ENCODE measurements around the gene ZNF532.

ZNF532 gene

DNA sequence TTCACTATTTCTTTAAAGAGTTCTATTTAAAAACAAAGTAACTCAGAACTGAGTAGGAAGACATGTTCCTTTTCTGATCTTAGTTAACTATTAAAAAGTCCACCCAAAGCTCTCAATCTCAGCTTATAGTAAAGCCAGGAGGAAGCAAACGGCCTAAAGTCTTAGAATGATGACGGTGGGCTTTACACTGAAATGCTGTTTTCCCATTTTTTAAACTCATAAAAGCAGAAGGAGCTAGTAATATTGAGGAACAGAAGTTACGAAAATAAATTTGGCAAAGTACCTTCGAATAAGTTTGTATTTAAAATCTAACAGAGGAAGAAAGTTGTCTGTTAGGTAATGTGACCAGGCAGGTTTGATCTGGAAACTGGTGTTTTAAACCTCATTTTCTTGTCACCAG lies 111.1 kb downstream of the ZNF532 start:
- TF ChIP-seq POLR2AphosphoS5 (IDR thresholded peaks at IDR 0.05; ENCODE audit: low read depth, low read length): no peak
- TF ChIP-seq FOXP2 (optimal IDR thresholded peaks at IDR 0.05; ENCODE audit: borderline replicate concordance, extremely low read depth, extremely low read length, insufficient read depth): no peak
- TF ChIP-seq, protein P1, sequence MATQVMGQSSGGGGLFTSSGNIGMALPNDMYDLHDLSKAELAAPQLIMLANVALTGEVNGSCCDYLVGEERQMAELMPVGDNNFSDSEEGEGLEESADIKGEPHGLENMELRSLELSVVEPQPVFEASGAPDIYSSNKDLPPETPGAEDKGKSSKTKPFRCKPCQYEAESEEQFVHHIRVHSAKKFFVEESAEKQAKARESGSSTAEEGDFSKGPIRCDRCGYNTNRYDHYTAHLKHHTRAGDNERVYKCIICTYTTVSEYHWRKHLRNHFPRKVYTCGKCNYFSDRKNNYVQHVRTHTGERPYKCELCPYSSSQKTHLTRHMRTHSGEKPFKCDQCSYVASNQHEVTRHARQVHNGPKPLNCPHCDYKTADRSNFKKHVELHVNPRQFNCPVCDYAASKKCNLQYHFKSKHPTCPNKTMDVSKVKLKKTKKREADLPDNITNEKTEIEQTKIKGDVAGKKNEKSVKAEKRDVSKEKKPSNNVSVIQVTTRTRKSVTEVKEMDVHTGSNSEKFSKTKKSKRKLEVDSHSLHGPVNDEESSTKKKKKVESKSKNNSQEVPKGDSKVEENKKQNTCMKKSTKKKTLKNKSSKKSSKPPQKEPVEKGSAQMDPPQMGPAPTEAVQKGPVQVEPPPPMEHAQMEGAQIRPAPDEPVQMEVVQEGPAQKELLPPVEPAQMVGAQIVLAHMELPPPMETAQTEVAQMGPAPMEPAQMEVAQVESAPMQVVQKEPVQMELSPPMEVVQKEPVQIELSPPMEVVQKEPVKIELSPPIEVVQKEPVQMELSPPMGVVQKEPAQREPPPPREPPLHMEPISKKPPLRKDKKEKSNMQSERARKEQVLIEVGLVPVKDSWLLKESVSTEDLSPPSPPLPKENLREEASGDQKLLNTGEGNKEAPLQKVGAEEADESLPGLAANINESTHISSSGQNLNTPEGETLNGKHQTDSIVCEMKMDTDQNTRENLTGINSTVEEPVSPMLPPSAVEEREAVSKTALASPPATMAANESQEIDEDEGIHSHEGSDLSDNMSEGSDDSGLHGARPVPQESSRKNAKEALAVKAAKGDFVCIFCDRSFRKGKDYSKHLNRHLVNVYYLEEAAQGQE (IDR thresholded peaks at IDR 0.05; ENCODE audit: insufficient read depth in 1 of 2, low read depth in 2 of 2, low read length in 2 of 2): no peak
- no peak for TF ChIP-seq TAF1 (IDR thresholded peaks at IDR 0.05; ENCODE audit: borderline replicate concordance, insufficient read depth, low read length)
- TF ChIP-seq SIN3A (IDR thresholded peaks at IDR 0.05; ENCODE audit: borderline replicate concordance, insufficient read depth, low read length): no peak

DNA sequence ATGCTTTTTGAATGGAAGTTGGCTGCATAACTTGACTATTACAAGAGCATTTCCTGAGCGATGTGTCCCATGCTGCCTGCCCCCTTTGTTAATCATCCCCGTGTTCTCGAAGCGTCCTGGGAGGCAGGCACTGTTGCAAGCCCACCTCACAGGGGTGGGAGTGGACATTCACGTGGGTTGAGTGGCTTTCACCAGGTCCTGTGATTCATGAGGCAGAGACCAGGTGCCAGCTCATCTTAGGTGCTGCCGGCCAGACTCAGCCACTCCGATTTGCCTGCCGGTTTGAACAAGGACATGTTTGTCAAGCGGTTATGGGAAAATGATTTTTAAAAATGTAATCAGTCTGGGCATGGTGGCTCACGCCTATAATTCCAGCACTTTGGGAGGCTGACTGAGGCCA lies 112.5 kb downstream of the ZNF532 start:
- no peak for TF ChIP-seq SIN3A (IDR thresholded peaks at IDR 0.05; ENCODE audit: borderline replicate concordance, insufficient read depth, low read length)
- TF ChIP-seq, protein P1 (IDR thresholded peaks at IDR 0.05; ENCODE audit: insufficient read depth in 1 of 2, low read depth in 2 of 2, low read length in 2 of 2): no peak
- TF ChIP-seq TAF1 (IDR thresholded peaks at IDR 0.05; ENCODE audit: borderline replicate concordance, insufficient read depth, low read length): no peak
- TF ChIP-seq POLR2AphosphoS5 (IDR thresholded peaks at IDR 0.05; ENCODE audit: low read depth, low read length): no peak
- no peak for TF ChIP-seq FOXP2 (optimal IDR thresholded peaks at IDR 0.05; ENCODE audit: borderline replicate concordance, extremely low read depth, extremely low read length, insufficient read depth)

DNA sequence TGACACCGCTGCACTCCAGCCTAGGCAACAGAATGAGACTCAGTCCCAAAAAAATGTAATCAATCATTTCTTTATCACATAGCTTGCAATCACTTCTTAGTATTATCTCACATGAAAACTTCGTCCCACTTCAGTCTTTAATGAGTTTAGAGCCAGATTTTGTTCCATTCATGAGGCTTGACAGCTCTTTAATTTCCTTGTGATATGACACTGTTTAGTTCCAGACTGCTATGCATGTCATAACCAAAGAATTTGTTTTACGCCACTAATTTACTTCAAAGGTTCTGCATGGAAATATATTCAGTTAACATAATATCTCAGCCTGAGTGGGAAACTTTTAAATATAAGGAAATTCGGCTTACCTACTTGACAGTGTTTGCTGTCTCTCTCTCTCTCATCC lies 113.1 kb downstream of the ZNF532 start:
- no peak for TF ChIP-seq POLR2AphosphoS5 (IDR thresholded peaks at IDR 0.05; ENCODE audit: low read depth, low read length)
- no peak for TF ChIP-seq FOXP2 (optimal IDR thresholded peaks at IDR 0.05; ENCODE audit: borderline replicate concordance, extremely low read depth, extremely low read length, insufficient read depth)
- no peak for TF ChIP-seq SIN3A (IDR thresholded peaks at IDR 0.05; ENCODE audit: borderline replicate concordance, insufficient read depth, low read length)
- no peak for TF ChIP-seq TAF1 (IDR thresholded peaks at IDR 0.05; ENCODE audit: borderline replicate concordance, insufficient read depth, low read length)
- TF ChIP-seq, protein P1 (IDR thresholded peaks at IDR 0.05; ENCODE audit: insufficient read depth in 1 of 2, low read depth in 2 of 2, low read length in 2 of 2): no peak

DNA sequence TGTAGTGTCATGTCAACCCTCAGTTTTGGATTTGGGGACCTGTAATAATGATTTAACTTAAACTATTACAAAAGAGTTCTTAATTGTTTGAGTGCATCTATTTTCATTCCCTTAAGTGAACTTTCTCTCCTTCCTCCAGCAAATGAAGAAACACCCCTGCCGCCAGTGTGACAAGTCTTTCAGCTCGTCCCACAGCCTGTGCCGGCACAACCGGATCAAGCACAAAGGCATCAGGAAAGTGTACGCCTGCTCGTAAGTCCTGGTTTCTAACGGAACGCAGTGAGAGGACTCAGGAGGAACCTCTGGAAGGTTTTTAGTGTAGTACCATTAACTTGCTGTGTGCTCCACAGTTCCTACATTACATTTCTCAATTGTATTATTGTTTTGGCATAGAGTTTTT lies 114.2 kb downstream of the ZNF532 start:
- TF ChIP-seq TAF1 (IDR thresholded peaks at IDR 0.05; ENCODE audit: borderline replicate concordance, insufficient read depth, low read length) (no peak), POLR2AphosphoS5 (IDR thresholded peaks at IDR 0.05; ENCODE audit: low read depth, low read length) (no peak), SIN3A (IDR thresholded peaks at IDR 0.05; ENCODE audit: borderline replicate concordance, insufficient read depth, low read length) (no peak), FOXP2 (optimal IDR thresholded peaks at IDR 0.05; ENCODE audit: borderline replicate concordance, extremely low read depth, extremely low read length, insufficient read depth) (no peak)
- TF ChIP-seq, protein P1 (IDR thresholded peaks at IDR 0.05; ENCODE audit: insufficient read depth in 1 of 2, low read depth in 2 of 2, low read length in 2 of 2): no peak

DNA sequence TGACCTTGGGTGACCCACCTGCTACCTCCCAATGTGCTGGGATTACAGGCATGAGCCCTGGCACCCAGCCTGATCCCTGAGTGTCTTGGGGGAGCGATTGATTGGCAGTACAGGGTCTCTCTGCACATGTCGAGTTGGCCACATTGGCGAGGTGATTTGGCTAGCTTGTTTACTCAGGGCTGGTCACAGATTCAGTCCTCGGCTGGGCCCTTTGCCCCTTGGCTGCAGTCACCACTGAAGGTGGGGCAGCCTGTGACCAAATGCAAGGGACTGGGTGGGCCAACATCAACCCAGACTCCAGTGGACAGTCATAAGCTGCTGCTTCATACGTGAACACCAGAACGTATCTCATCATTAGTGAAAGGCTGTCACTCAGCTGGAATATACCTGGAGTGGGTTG lies 114.9 kb downstream of the ZNF532 start:
- TF ChIP-seq, protein P1 (IDR thresholded peaks at IDR 0.05; ENCODE audit: insufficient read depth in 1 of 2, low read depth in 2 of 2, low read length in 2 of 2): no peak
- no peak for TF ChIP-seq POLR2AphosphoS5 (IDR thresholded peaks at IDR 0.05; ENCODE audit: low read depth, low read length)
- no peak for TF ChIP-seq SIN3A (IDR thresholded peaks at IDR 0.05; ENCODE audit: borderline replicate concordance, insufficient read depth, low read length)
- TF ChIP-seq TAF1 (IDR thresholded peaks at IDR 0.05; ENCODE audit: borderline replicate concordance, insufficient read depth, low read length): no peak
- TF ChIP-seq FOXP2 (optimal IDR thresholded peaks at IDR 0.05; ENCODE audit: borderline replicate concordance, extremely low read depth, extremely low read length, insufficient read depth): no peak
